WTC11 (cell line): ENCODE data around the gene SLC2A4RG.

ENCODE experiments used
- MAX ChIP-seq: sonication (generic); formaldehyde crosslinking; IDR thresholded peaks from 2 replicates; pipeline ENCODE4 v1.8.0; 2022; ENCODE audit warnings: mild to moderate bottlenecking, missing genetic modification reagents
- ZNF317 ChIP-seq: sonication (generic); formaldehyde crosslinking; IDR thresholded peaks from 2 replicates; pipeline ENCODE4 v1.8.1; 2023; ENCODE audit warnings: low read depth, mild to moderate bottlenecking, moderate library complexity, missing genetic modification reagents, borderline replicate concordance

- TF ChIP-seq ZNF317 (CRISPR knock-in tag) (no peak), MAX (CRISPR knock-in tag) (no peak)
Measured at GRCh38 chr20:63748070-63748933, 8.7 kb downstream of the SLC2A4RG start.
